ENCODE data around the gene GGNBP2.

GGNBP2 gene

GRCh38 chr17:36608794-36609497, 64.2 kb downstream of the GGNBP2 start:
- TF ChIP-seq CTCF (conservative IDR thresholded peaks at IDR 0.05; ENCODE audit: low read depth, low read length) = peak; percentile 72
- DNase-seq (ENCODE audit: low read depth) = peak; percentile 87
- peak overlapping the region; percentile 6 for H3K4me3 ChIP-seq (ENCODE audit: low read depth, low read length)

- H3K4me3 ChIP-seq (ENCODE audit: low read depth, low read length) = no peak overlapping the region
- TF ChIP-seq CTCF (conservative IDR thresholded peaks at IDR 0.05; ENCODE audit: low read depth, low read length) = no peak
- no peak for DNase-seq (ENCODE audit: low read depth)
These were observed 64.8 kb downstream of the GGNBP2 start for GRCh38 chr17:36609498-36609862.

- H3K4me3 ChIP-seq (ENCODE audit: low read depth, low read length) = no peak overlapping the region
- no peak for TF ChIP-seq CTCF (conservative IDR thresholded peaks at IDR 0.05; ENCODE audit: low read depth, low read length)
- DNase-seq (ENCODE audit: low read depth) = peak; percentile 13
These were observed 65.8 kb downstream of the GGNBP2 start for GRCh38 chr17:36610474-36610873.

GRCh38 chr17:36611345-36612072, 66.8 kb downstream of the GGNBP2 start:
- no peak for TF ChIP-seq CTCF (conservative IDR thresholded peaks at IDR 0.05; ENCODE audit: low read depth, low read length)
- no peak overlapping the region for H3K4me3 ChIP-seq (ENCODE audit: low read depth, low read length)
- peak; percentile 90 for DNase-seq (ENCODE audit: low read depth)

- no peak for DNase-seq (ENCODE audit: low read depth)
- no peak for TF ChIP-seq CTCF (conservative IDR thresholded peaks at IDR 0.05; ENCODE audit: low read depth, low read length)
- no peak overlapping the region for H3K4me3 ChIP-seq (ENCODE audit: low read depth, low read length)
These were observed 67.6 kb downstream of the GGNBP2 start for GRCh38 chr17:36612323-36612722.

GRCh38 chr17:36613155-36613554, 68.4 kb downstream of the GGNBP2 start:
- DNase-seq (ENCODE audit: low read depth) = no peak
- no peak overlapping the region for H3K4me3 ChIP-seq (ENCODE audit: low read depth, low read length)
- TF ChIP-seq CTCF (conservative IDR thresholded peaks at IDR 0.05; ENCODE audit: low read depth, low read length) = no peak

- H3K4me3 ChIP-seq (ENCODE audit: low read depth, low read length) = no peak overlapping the region
- no peak for DNase-seq (ENCODE audit: low read depth)
- TF ChIP-seq CTCF (conservative IDR thresholded peaks at IDR 0.05; ENCODE audit: low read depth, low read length) = no peak
These were observed 69.4 kb downstream of the GGNBP2 start for GRCh38 chr17:36614081-36614480.

All from choroid plexus epithelial cell (primary cell).